Neuronal stem cell (in vitro differentiated cells): Measurements from ENCODE around the gene POLN.
A peak's percentile ranks its signal among the peaks of the same experiment; 100 is the strongest.

Experiments used
- DNase-seq: peaks from one replicate; pipeline ENCODE4 v3.0.0-alpha.2; 2013; ENCODE audit warnings: low spot score
- H2AFZ ChIP-seq: one replicate; pipeline ENCODE4 v1.6.1; 2013; ENCODE audit warnings: mild to moderate bottlenecking, low read length, inconsistent platforms
- H2AK5ac ChIP-seq: 2 replicates; pipeline ENCODE4 v1.6.1; 2013; ENCODE audit warnings: low read depth, mild to moderate bottlenecking, inconsistent platforms, low read length, moderate library complexity, mixed read lengths
- H2BK120ac ChIP-seq: 2 replicates; pipeline ENCODE4 v1.6.1; 2013; ENCODE audit warnings: low read depth, mild to moderate bottlenecking, inconsistent platforms, low read length, moderate library complexity, mixed read lengths
- H2BK12ac ChIP-seq: one replicate; pipeline ENCODE4 v1.6.1; 2013; ENCODE audit warnings: low read length, inconsistent platforms
- H2BK15ac ChIP-seq: 2 replicates; pipeline ENCODE4 v1.6.1; 2013; ENCODE audit warnings: mild to moderate bottlenecking, low read length, inconsistent platforms, mixed read lengths
- H2BK5ac ChIP-seq: one replicate; pipeline ENCODE4 v1.6.1; 2013; ENCODE audit warnings: inconsistent platforms, mild to moderate bottlenecking, low read length, moderate library complexity
- H3K14ac ChIP-seq: one replicate; pipeline ENCODE4 v1.6.1; 2013; ENCODE audit warnings: low read length, inconsistent platforms
- H3K18ac ChIP-seq: 2 replicates; pipeline ENCODE4 v1.6.1; 2013; ENCODE audit warnings: low read length, inconsistent platforms
- H3K23ac ChIP-seq: 2 replicates; pipeline ENCODE4 v1.6.1; 2013; ENCODE audit warnings: low read depth, mild to moderate bottlenecking, mixed read lengths, low read length, inconsistent platforms; ENCODE audit not compliant: poor library complexity
- H3K27ac ChIP-seq: replicated peaks from 3 replicates; pipeline ENCODE4 v1.5.1; 2013; ENCODE audit warnings: low read length, inconsistent platforms
- H3K27me3 ChIP-seq, 3 experiments: 2 replicates each; pipeline ENCODE4 v1.6.1; 2013; ENCODE audit warnings: low read length in 3 of 3, mild to moderate bottlenecking in 2 of 3, inconsistent platforms in 1 of 3, low read depth in 1 of 3, mixed read lengths in 1 of 3, moderate library complexity in 1 of 3; ENCODE audit not compliant: control insufficient read depth in 3 of 3, insufficient read depth in 3 of 3
- H3K36me3 ChIP-seq, 2 donors: replicated peaks in 1 of 2; 2 replicates each; pipeline ENCODE4 v1.6.1; 2013; ENCODE audit warnings: low read length in 2 of 2; ENCODE audit not compliant: control insufficient read depth in 2 of 2, insufficient read depth in 2 of 2
- H3K4ac ChIP-seq: 2 replicates; pipeline ENCODE4 v1.6.1; 2013; ENCODE audit warnings: inconsistent platforms, mild to moderate bottlenecking, low read length, moderate library complexity
- H3K4me1 ChIP-seq, 2 donors: 1 replicate in 1 of 2; 2 replicates in 1 of 2; pipeline ENCODE4 v1.6.1; 2013; ENCODE audit warnings: low read length in 2 of 2, low read depth in 1 of 2; ENCODE audit not compliant: control insufficient read depth in 2 of 2, insufficient read depth in 1 of 2
- H3K4me2 ChIP-seq: one replicate; pipeline ENCODE4 v1.6.1; 2013; ENCODE audit warnings: mild to moderate bottlenecking, low read length, inconsistent platforms; ENCODE audit not compliant: insufficient read depth, poor library complexity, severe bottlenecking
- H3K4me3 ChIP-seq, 2 donors: 2 replicates each; pipeline ENCODE4 v1.5.1; 2013; ENCODE audit warnings: low read length in 2 of 2, mild to moderate bottlenecking in 2 of 2, inconsistent platforms in 1 of 2, moderate library complexity in 1 of 2
- H3K79me1 ChIP-seq: one replicate; pipeline ENCODE4 v1.6.1; 2013; ENCODE audit warnings: low read depth, mild to moderate bottlenecking, inconsistent platforms, low read length, moderate library complexity
- H3K9ac ChIP-seq: one replicate; pipeline ENCODE4 v1.6.1; 2013; ENCODE audit warnings: mild to moderate bottlenecking, low read depth, low read length, inconsistent platforms; ENCODE audit not compliant: poor library complexity
- H3K9me3 ChIP-seq, 2 donors: replicated peaks in 1 of 2; 2 replicates each; pipeline versions ENCODE3 to v1.6.1; 2013; ENCODE audit warnings: low read length in 2 of 2, mild to moderate bottlenecking in 2 of 2, inconsistent platforms in 1 of 2, low read depth in 1 of 2, mixed read lengths in 1 of 2, moderate library complexity in 1 of 2; ENCODE audit not compliant: control insufficient read depth in 2 of 2, insufficient read depth in 1 of 2
- H4K8ac ChIP-seq: one replicate; pipeline ENCODE4 v1.6.1; 2013; ENCODE audit warnings: low read depth, mild to moderate bottlenecking, inconsistent platforms, low read length, moderate library complexity
- H4K91ac ChIP-seq: one replicate; pipeline ENCODE4 v1.6.1; 2013; ENCODE audit warnings: low read length, low read depth, mild to moderate bottlenecking, inconsistent platforms; ENCODE audit not compliant: poor library complexity
- WGBS, 2 donors: extraction: QIAGEN DNeasy Blood & Tissue Kit; methylation state at CpG; one replicate each; pipeline ENCODE4 v1.1.7; 2013; ENCODE audit warnings: missing lambda C conversion rate in 2 of 2, mixed read lengths in 1 of 2; ENCODE audit not compliant: insufficient read length in 2 of 2, insufficient replicate concordance in 1 of 2; ENCODE audit errors: extremely low coverage in 2 of 2; 5-methylcytosine and 5-hydroxymethylcytosine counted together

The POLN gene

GRCh38 chr4:2266181-2266580 lies 24.3 kb upstream of the POLN start:
- Histone ChIP-seq H2BK15ac (peak overlapping the region; percentile 92), H3K23ac (peak overlapping the region; percentile 31), H2BK12ac (peak overlapping the region; percentile 73), H2BK5ac (no peak overlapping the region), H3K79me1 (peaks cover 6% of the 10 kb centered on the region), H2AFZ (peak overlapping the region; percentile 40), H3K4me2 (no peak overlapping the region), H3K36me3 (no peaks in the 10 kb centered on the region), H2BK120ac (no peak overlapping the region), H4K91ac (no peak overlapping the region), H3K4me3 (no peak overlapping the region), H3K14ac (peak overlapping the region; percentile 63), H3K27ac (no peak overlapping the region), H3K18ac (no peak overlapping the region), H2AK5ac (peak overlapping the region; percentile 81), H3K9ac (no peak overlapping the region), H3K4ac (no peak overlapping the region), H3K9me3 (no peaks in the 10 kb centered on the region), H3K27me3 (peaks cover 0 to 48% (median 0%) of the 10 kb centered on the region in 3 experiments), H3K4me1 (peaks cover 11 to 19% of the 10 kb centered on the region in 2 donors), H4K8ac (no peak overlapping the region)
- DNase-seq, result no peak
- WGBS, 2 donors, result no CpG with 5 or more reads among the region's 8 CpGs

GRCh38 chr4:2265113-2266110 lies 23.5 kb upstream of the POLN start:
- H3K27ac ChIP-seq, result no peak overlapping the region
- H2AFZ ChIP-seq, result peak overlapping the region; percentile 40
- no CpG with 5 or more reads among the region's 19 CpGs for WGBS, 2 donors

DNA sequence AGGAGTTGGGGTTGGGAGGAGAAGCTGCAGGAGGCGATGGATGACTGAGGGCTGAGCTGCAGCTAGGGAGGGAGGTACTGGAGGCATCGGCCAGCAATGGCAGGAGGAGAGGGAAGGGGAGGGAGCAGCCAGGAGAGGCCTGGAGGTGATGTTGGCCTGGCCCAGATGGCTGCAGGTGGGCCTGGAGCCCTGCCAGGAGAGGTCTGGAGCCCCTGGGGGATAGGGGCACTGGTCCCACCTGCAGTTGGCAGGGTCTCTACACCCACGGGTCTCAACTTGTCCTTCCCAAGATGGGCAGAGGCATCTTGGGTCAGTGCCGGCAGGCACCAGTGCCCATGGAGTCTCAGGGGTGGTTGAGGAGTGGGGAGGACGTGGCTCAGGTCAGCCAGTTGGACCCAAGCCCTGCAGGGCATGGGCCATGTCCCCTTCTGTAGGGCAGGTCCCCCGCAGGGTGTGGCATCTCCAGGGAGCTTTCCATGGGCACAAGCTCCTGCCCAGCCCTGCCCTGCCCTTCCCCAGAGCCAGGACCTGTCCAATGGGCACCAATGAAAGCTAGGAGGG lies 22.6 kb upstream of the POLN start:
- Histone ChIP-seq H3K4ac (no peak overlapping the region), H3K23ac (peak overlapping the region; percentile 22)
- no CpG with 5 or more reads among the region's 6 CpGs for WGBS, 2 donors

More at GRCh38 chr4:2265113-2266110, 23.5 kb upstream of the POLN start:
- Histone ChIP-seq H3K27me3 (peaks cover 0 to 45% (median 0%) of the 10 kb centered on the region in 3 experiments), H3K4me1 (peaks cover 15 to 22% of the 10 kb centered on the region in 2 donors), H2BK12ac (peak overlapping the region; percentile 75), H3K4me2 (no peak overlapping the region), H4K91ac (no peak overlapping the region), H3K36me3 (peaks cover 0 to under 1% of the 10 kb centered on the region in 2 donors), H3K23ac (peak overlapping the region; percentile 31), H3K79me1 (peaks cover 13% of the 10 kb centered on the region), H3K9ac (peak overlapping the region; percentile 3), H2AK5ac (peak overlapping the region; percentile 81), H3K18ac (peak overlapping the region; percentile 65), H3K14ac (peak overlapping the region; percentile 71), H3K4me3 (no peak overlapping the region), H3K4ac (peak overlapping the region; percentile 37), H2BK15ac (peak overlapping the region; percentile 92), H3K9me3 (no peaks in the 10 kb centered on the region), H2BK5ac (peak overlapping the region; percentile 75), H2BK120ac (peak overlapping the region; percentile 41), H4K8ac (no peak overlapping the region)
- DNase-seq, result no peak

GRCh38 chr4:2263926-2264321 lies 22.0 kb upstream of the POLN start:
- no peak overlapping the region for H2BK120ac ChIP-seq
- H2BK5ac ChIP-seq, result no peak overlapping the region
- peaks cover 27% of the 10 kb centered on the region for H3K79me1 ChIP-seq
- no CpG with 5 or more reads among the region's 6 CpGs for WGBS, 2 donors
- peaks cover 16 to 24% of the 10 kb centered on the region in 2 donors for H3K4me1 ChIP-seq
- peak overlapping the region; percentile 26 for H3K27ac ChIP-seq
- DNase-seq, result no peak
- H3K9me3 ChIP-seq, result no peaks in the 10 kb centered on the region
- peak overlapping the region; percentile 23 for H3K18ac ChIP-seq
- H3K4ac ChIP-seq, result no peak overlapping the region
- no peak overlapping the region for H3K4me2 ChIP-seq
- peak overlapping the region; percentile 55 for H3K9ac ChIP-seq
- H2BK12ac ChIP-seq, result no peak overlapping the region
- H3K14ac ChIP-seq, result no peak overlapping the region
- no peak overlapping the region for H3K23ac ChIP-seq
- peak overlapping the region; percentile 11 for H2AFZ ChIP-seq
- H3K27me3 ChIP-seq, result peaks cover 0 to 33% (median 0%) of the 10 kb centered on the region in 3 experiments
- peaks cover 7 to 11% of the 10 kb centered on the region in 2 donors for H3K36me3 ChIP-seq
- H3K4me3 ChIP-seq, result no peak overlapping the region
- peak overlapping the region; percentile 72 for H2AK5ac ChIP-seq
- H4K8ac ChIP-seq, result no peak overlapping the region
- no peak overlapping the region for H2BK15ac ChIP-seq
- H4K91ac ChIP-seq, result no peak overlapping the region

More for the DNA sequence above, 22.6 kb upstream of the POLN start:
- Histone ChIP-seq H3K27me3 (peaks cover 0 to 39% (median 0%) of the 10 kb centered on the region in 3 experiments), H2AK5ac (peak overlapping the region; percentile 72), H2BK15ac (peak overlapping the region; percentile 63), H4K91ac (no peak overlapping the region), H4K8ac (no peak overlapping the region), H3K18ac (peak overlapping the region; percentile 65), H3K4me2 (no peak overlapping the region), H2BK5ac (peak overlapping the region; percentile 59), H3K4me1 (peaks cover 16 to 27% of the 10 kb centered on the region in 2 donors), H3K14ac (peak overlapping the region; percentile 32), H2BK120ac (peak overlapping the region; percentile 41), H2AFZ (no peak overlapping the region), H3K79me1 (peaks cover 21% of the 10 kb centered on the region), H3K9ac (peak overlapping the region; percentile 53), H3K4me3 (no peak overlapping the region), H3K9me3 (no peaks in the 10 kb centered on the region), H2BK12ac (peak overlapping the region; percentile 75), H3K27ac (no peak overlapping the region), H3K36me3 (peaks cover 6 to 8% of the 10 kb centered on the region in 2 donors)
- DNase-seq, result no peak
